Measurements from ENCODE around the gene USP53. TPM values are rescaled to one million over a fixed set of nuclear protein-coding genes. Genes with fewer than 3 reads are reported as not detected.
A peak's percentile ranks its signal among the peaks of the same experiment; 100 is the strongest.

USP53 gene
- total RNA-seq, 3 donors from 2014 or later (not counting 1 experiment from before 2014, with no cell fraction given) = 8.9 to 10.5 (median 9.3) TPM

GRCh38 chr4:119289313-119289712 lies 76.8 kb downstream of the USP53 start:
- H3K27me3 Mint-ChIP-seq (ENCODE audit: low read depth in 2 of 2) = no peaks in the 10 kb centered on the region
- intact Hi-C loops (cut with micrococcal nuclease) = loop anchor here (5.0 kb wide), 1 partner anchor 77 kb away; the partner anchor contains the start of gene USP53
- Histone ChIP-seq H3K36me3 (ENCODE audit: control insufficient read depth, insufficient read depth, low read length) (peaks cover 9% of the 10 kb centered on the region), H3K27me3 (ENCODE audit: control insufficient read depth, insufficient read depth, low read length) (no peaks in the 10 kb centered on the region), H3K4me1 (ENCODE audit: control insufficient read depth, insufficient read depth, low read length) (no peaks in the 10 kb centered on the region), H3K27ac (ENCODE audit: low read length) (no peak overlapping the region), H3K4me3 (ENCODE audit: low read length) (no peak overlapping the region), H3K9me3 (ENCODE audit: control insufficient read depth, insufficient read depth, low read length) (no peaks in the 10 kb centered on the region)
- TF ChIP-seq CTCF (IDR thresholded peaks at IDR 0.05) = no peak
- no peak overlapping the region for H3K4me3 Mint-ChIP-seq
- H3K9me3 Mint-ChIP-seq = no peaks in the 10 kb centered on the region
- peaks cover 6 to 8% of the 10 kb centered on the region in 2 donors for H3K4me1 Mint-ChIP-seq
- 100% methylated on average over 3 of the region's 5 CpGs for WGBS (ENCODE audit: insufficient coverage)
- DNase-seq (no peak), ATAC-seq (no peak)
- no peak overlapping the region for H3K27ac Mint-ChIP-seq
- no peaks in the 10 kb centered on the region for H3K36me3 Mint-ChIP-seq

- H3K36me3 ChIP-seq (ENCODE audit: control insufficient read depth, insufficient read depth, low read length) = peaks cover 9% of the 10 kb centered on the region
- Mint-ChIP-seq H3K4me3 (no peak overlapping the region), H3K27ac (no peak overlapping the region), H3K4me1 (no peaks in the 10 kb centered on the region), H3K27me3 (ENCODE audit: low read depth in 2 of 2) (no peaks in the 10 kb centered on the region), H3K9me3 (no peaks in the 10 kb centered on the region), H3K36me3 (no peaks in the 10 kb centered on the region)
- ATAC-seq (no peak), DNase-seq (no peak)
- no peaks in the 10 kb centered on the region for H3K4me1 ChIP-seq (ENCODE audit: control insufficient read depth, insufficient read depth, low read length)
- no peak overlapping the region for H3K27ac ChIP-seq (ENCODE audit: low read length)
- TF ChIP-seq CTCF (IDR thresholded peaks at IDR 0.05) = no peak
- 100% methylated on average over 1 of the region's 1 CpG for WGBS (ENCODE audit: insufficient coverage)
- no peaks in the 10 kb centered on the region for H3K9me3 ChIP-seq (ENCODE audit: control insufficient read depth, insufficient read depth, low read length)
- no peaks in the 10 kb centered on the region for H3K27me3 ChIP-seq (ENCODE audit: control insufficient read depth, insufficient read depth, low read length)
- H3K4me3 ChIP-seq (ENCODE audit: low read length) = no peak overlapping the region
- intact Hi-C loops (cut with micrococcal nuclease) = no loop called here
Observed at GRCh38 chr4:119290598-119290997, 78.1 kb downstream of the USP53 start.

GRCh38 chr4:119296356-119296755 lies 83.8 kb downstream of the USP53 start:
- WGBS (ENCODE audit: insufficient coverage) = 100% methylated on average over 2 of the region's 2 CpGs
- H3K4me3 Mint-ChIP-seq = no peak overlapping the region
- H3K27ac Mint-ChIP-seq = peak overlapping the region; percentile 42 to 60

More at GRCh38 chr4:119296356-119296755, 83.8 kb downstream of the USP53 start:
- TF ChIP-seq CTCF (IDR thresholded peaks at IDR 0.05) = no peak
- ATAC-seq (no peak), DNase-seq (no peak)
- Histone ChIP-seq H3K27me3 (ENCODE audit: control insufficient read depth, insufficient read depth, low read length) (no peaks in the 10 kb centered on the region), H3K4me1 (ENCODE audit: control insufficient read depth, insufficient read depth, low read length) (peaks cover 15% of the 10 kb centered on the region), H3K27ac (ENCODE audit: low read length) (no peak overlapping the region), H3K36me3 (ENCODE audit: control insufficient read depth, insufficient read depth, low read length) (peaks cover 25% of the 10 kb centered on the region), H3K9me3 (ENCODE audit: control insufficient read depth, insufficient read depth, low read length) (no peaks in the 10 kb centered on the region), H3K4me3 (ENCODE audit: low read length) (no peak overlapping the region)
- Mint-ChIP-seq H3K27me3 (ENCODE audit: low read depth in 2 of 2) (no peaks in the 10 kb centered on the region), H3K4me1 (peaks cover 30 to 38% of the 10 kb centered on the region in 2 donors), H3K9me3 (no peaks in the 10 kb centered on the region), H3K36me3 (peaks cover 8% of the 10 kb centered on the region)
- intact Hi-C loops (cut with micrococcal nuclease) = no loop called here
